Fibroblast of the aortic adventitia (primary cell): Measurements from ENCODE around the gene KRTAP10-12. TPM values are rescaled to one million over a fixed set of nuclear protein-coding genes. Genes with fewer than 3 reads are reported as not detected.

Experiments used
- DNase-seq: peaks from one replicate; pipeline ENCODE4 v3.0.0-alpha.2; 2010; ENCODE audit warnings: low read depth
- H3K4me3 ChIP-seq: 2 replicates; pipeline ENCODE4 v1.5.1; 2011; ENCODE audit warnings: low read depth, mild to moderate bottlenecking, control low read depth, low read length, moderate library complexity
- CTCF ChIP-seq: IDR thresholded peaks from 2 replicates; pipeline ENCODE4 v1.5.1; 2011; ENCODE audit warnings: mild to moderate bottlenecking, low read length, control low read depth, inconsistent platforms; ENCODE audit not compliant: insufficient read depth
- total RNA-seq: library from RNA; depleted of rRNA; stranded (reverse); fragments of >200 nt; gene quantifications from 2 replicates; pipeline ENCODE4 v1.2.3, GENCODE V29; 2012; ENCODE audit warnings: low replicate concordance

The KRTAP10-12 gene
- total RNA-seq, 1 donor = not detected

GRCh38 chr21:44653123-44653522 lies 43.8 kb upstream of the KRTAP10-12 start:
- no peak for DNase-seq
- H3K4me3 ChIP-seq = no peak overlapping the region
- no peak for TF ChIP-seq CTCF

GRCh38 chr21:44653656-44654575 lies 43.1 kb upstream of the KRTAP10-12 start:
- no peak for TF ChIP-seq CTCF
- no peak for DNase-seq
- no peak overlapping the region for H3K4me3 ChIP-seq

- no peak for TF ChIP-seq CTCF
- no peak for DNase-seq
- H3K4me3 ChIP-seq = no peak within 1 kb of the TSS
These were observed 42.3 kb upstream of the KRTAP10-12 start, which contains the start of gene KRTAP12-4 for GRCh38 chr21:44654576-44655175. Gene KRTAP12-4, minus strand, starts transcription at chr21:44654659. Its CDS starts 45 bp downstream, at chr21:44654614.

- no peak overlapping the region for H3K4me3 ChIP-seq
- no peak for TF ChIP-seq CTCF
- DNase-seq = no peak
These were observed 40.1 kb upstream of the KRTAP10-12 start for GRCh38 chr21:44656868-44657267.

- DNase-seq = no peak
- no peak for TF ChIP-seq CTCF
- no peak within 1 kb of the TSS for H3K4me3 ChIP-seq
These were observed 39.1 kb upstream of the KRTAP10-12 start, which contains the start of gene KRTAP12-3 for GRCh38 chr21:44657635-44658540. Gene KRTAP12-3, plus strand, starts transcription at chr21:44657932. Its CDS starts 48 bp downstream, at chr21:44657980.

- no peak for TF ChIP-seq CTCF
- no peak overlapping the region for H3K4me3 ChIP-seq
- no peak for DNase-seq
These were observed 38.4 kb upstream of the KRTAP10-12 start for GRCh38 chr21:44658541-44658910.
